Endothelial cell of umbilical vein (primary cell): Measurements from ENCODE around the gene CELF2. TPM values are rescaled to one million over a fixed set of nuclear protein-coding genes. Genes with fewer than 3 reads are reported as not detected.

ENCODE experiments used
- BruUV-seq: library from RNA; stranded (reverse); fragments of 400-500 nt; replicated peaks from 2 replicates; lab custom pipeline; 2021; lab: Mats Ljungman, UMichigan
- CTCF ChIA-PET: fragments of 300-600, 350-600 bp; sonication (Branson Sonifier 250); formaldehyde crosslinking; loops from one replicate; lab custom pipeline; 2021; ENCODE audit warnings: antibody characterized with exemption, inconsistent platforms; lab: Charles Lee
- POLR2A ChIA-PET: fragments of 300-600, 350-600 bp; sonication (Branson Sonifier 250); formaldehyde crosslinking; loops from one replicate; lab custom pipeline; 2021; ENCODE audit warnings: antibody characterized with exemption, inconsistent platforms; lab: Charles Lee
- DNase-seq: peaks from one replicate; pipeline ENCODE4 v3.0.0-alpha.2; 2011; ENCODE audit warnings: low read depth, low spot score
- FAIRE-seq: peaks from 2 replicates; lab custom pipeline; 2011; peaks lifted over from hg19 to GRCh38; lab: Jason Lieb, UNC
- H2AFZ ChIP-seq: 2 replicates; pipeline ENCODE4 v1.6.0; 2012; ENCODE audit warnings: low read depth, low read length, control low read depth, inconsistent platforms
- H3K27ac ChIP-seq: 2 replicates; pipeline ENCODE4 v1.5.1; 2011; ENCODE audit warnings: low read depth, mild to moderate bottlenecking, control low read depth, low read length, moderate library complexity; ENCODE audit not compliant: insufficient read depth
- H3K27me3 ChIP-seq, 2 experiments: 2 replicates each; pipeline versions ENCODE4 v1.6.0 to v1.6.1; 2011; ENCODE audit warnings: low read length in 2 of 2, mixed read lengths in 1 of 2; ENCODE audit not compliant: control insufficient read depth in 2 of 2, insufficient read depth in 2 of 2
- H3K36me3 ChIP-seq, 2 experiments: 2 replicates in 1 of 2; 3 replicates in 1 of 2; pipeline ENCODE4 v1.5.1; 2011; ENCODE audit warnings: low read length in 2 of 2, mild to moderate bottlenecking in 1 of 2, moderate library complexity in 1 of 2; ENCODE audit not compliant: control insufficient read depth in 2 of 2, insufficient read depth in 2 of 2; ENCODE audit errors: extremely low read depth in 1 of 2
- H3K4me1 ChIP-seq: 3 replicates; pipeline ENCODE4 v1.5.1; 2011; ENCODE audit warnings: mild to moderate bottlenecking, low read length; ENCODE audit not compliant: control insufficient read depth, insufficient read depth; ENCODE audit errors: extremely low read depth
- H3K4me2 ChIP-seq: 2 replicates; pipeline ENCODE4 v1.6.1; 2011; ENCODE audit warnings: low read length, control low read depth, mixed read lengths; ENCODE audit not compliant: insufficient read depth
- H3K4me3 ChIP-seq, 3 experiments: fragments of 200-600 bp in 1 of 3; sonication (generic), shearing (Covaris generic) in 1 of 3; replicated peaks in 1 of 3; 2 replicates each; pipeline ENCODE4 v1.5.1; 2011 to 2016; ENCODE audit warnings: control low read depth in 3 of 3, low read length in 3 of 3, mild to moderate bottlenecking in 2 of 3, inconsistent platforms in 1 of 3, low read depth in 1 of 3, moderate library complexity in 1 of 3; ENCODE audit not compliant: insufficient read depth in 1 of 3
- H3K79me2 ChIP-seq: 2 replicates; pipeline ENCODE4 v1.6.0; 2012; ENCODE audit warnings: low read length, inconsistent platforms; ENCODE audit not compliant: control insufficient read depth, insufficient read depth
- H3K9ac ChIP-seq: replicated peaks from 2 replicates; pipeline ENCODE3; 2011; ENCODE audit warnings: low read length, control low read depth; ENCODE audit not compliant: insufficient read depth; ENCODE audit errors: extremely low read depth
- H3K9me1 ChIP-seq: replicated peaks from 3 replicates; pipeline ENCODE4 v1.6.0; 2011; ENCODE audit warnings: mild to moderate bottlenecking, low read length; ENCODE audit not compliant: control insufficient read depth, insufficient read depth; ENCODE audit errors: extremely low read depth
- H3K9me3 ChIP-seq: replicated peaks from 2 replicates; pipeline ENCODE4 v1.5.1; 2012; ENCODE audit warnings: low read length, inconsistent platforms; ENCODE audit not compliant: control insufficient read depth, insufficient read depth
- H4K20me1 ChIP-seq: replicated peaks from 2 replicates; pipeline ENCODE3; 2011; ENCODE audit warnings: mild to moderate bottlenecking, low read length; ENCODE audit not compliant: control insufficient read depth, insufficient read depth; ENCODE audit errors: extremely low read depth
- CTCF ChIP-seq, 2 donors: IDR thresholded peaks; 1 replicate in 1 of 2; 2 replicates in 1 of 2; pipeline ENCODE4 v1.5.1; 2011; ENCODE audit warnings: low read length in 2 of 2, mild to moderate bottlenecking in 2 of 2, moderate library complexity in 2 of 2, control low read depth in 1 of 2, inconsistent platforms in 1 of 2, low read depth in 1 of 2; ENCODE audit not compliant: insufficient read depth in 1 of 2; ENCODE audit errors: extremely low read depth in 1 of 2
- EZH2 ChIP-seq: IDR thresholded peaks from 2 replicates; pipeline ENCODE4 v1.6.1; 2012; ENCODE audit warnings: borderline replicate concordance, low read depth, mild to moderate bottlenecking, moderate library complexity, low read length, inconsistent platforms; ENCODE audit not compliant: severe bottlenecking
- FOS ChIP-seq: IDR thresholded peaks from 2 replicates; pipeline ENCODE4 v1.6.1; 2011; ENCODE audit warnings: mild to moderate bottlenecking, low read length, moderate library complexity, borderline replicate concordance; ENCODE audit not compliant: insufficient read depth
- GATA2 ChIP-seq: IDR thresholded peaks from 2 replicates; pipeline ENCODE4 v1.7.0; 2011; ENCODE audit warnings: low read depth, mild to moderate bottlenecking, moderate library complexity, mixed read lengths, low read length; ENCODE audit not compliant: insufficient read length, insufficient read depth
- JUN ChIP-seq: IDR thresholded peaks from 2 replicates; pipeline ENCODE4 v1.6.1; 2011; ENCODE audit warnings: borderline replicate concordance, low read depth; ENCODE audit not compliant: insufficient read length, insufficient read depth
- MAX ChIP-seq: IDR thresholded peaks from 2 replicates; pipeline ENCODE4 v1.6.1; 2011; ENCODE audit not compliant: insufficient read depth, insufficient read length
- MYC ChIP-seq: IDR thresholded peaks from one replicate; pipeline ENCODE4 v1.6.1; 2011; ENCODE audit warnings: mild to moderate bottlenecking, low read depth, low read length
- POLR2A ChIP-seq: IDR thresholded peaks from 2 replicates; pipeline ENCODE4 v1.6.1; 2012; ENCODE audit warnings: low read depth, mild to moderate bottlenecking, control low read depth, low read length
- POLR2AphosphoS5 ChIP-seq: IDR thresholded peaks from 2 replicates; pipeline ENCODE4 v1.6.1; 2012; ENCODE audit warnings: low read depth, mild to moderate bottlenecking, control low read depth, low read length, moderate library complexity; ENCODE audit not compliant: insufficient read depth
- dilution Hi-C: fragments of 300-500 bp; cut with MboI; formaldehyde crosslinking; loops from one replicate; pipeline ENCODE4 v1.15.0; 2019; ENCODE audit warnings: low sequenced_read_pairs; ENCODE audit not compliant: extremely low pct_ligation_motif_present
- intact Hi-C: fragments of 100-400 bp; cut with micrococcal nuclease; formaldehyde crosslinking; loops from one replicate; pipeline ENCODE4 v1.10.0; 2022
- polyA plus RNA-seq, 4 experiments: library from polyadenylated mRNA; depleted of rRNA in 3 of 4; stranded (reverse) in 3 of 4; unstranded in 1 of 4; fragments of >200 nt; gene quantifications; 2 replicates each; pipeline versions ENCODE4 v1.2.1 to v1.2.3, GENCODE V29; 2011 to 2012; ENCODE audit warnings: missing spikeins in 1 of 4
- total RNA-seq: library from RNA; stranded (reverse); gene quantifications from 2 replicates; pipeline ENCODE4 v1.2.3, GENCODE V29; 2021

CELF2 gene
- total and polyA plus RNA-seq, 2 donors (not counting 3 experiments of a cell fraction or from before 2014, with no cell fraction given), result 21.6 to 42.6 TPM

GRCh38 chr10:11014671-11015445 lies 2.8 kb upstream of the CELF2 start:
- BruUV-seq, result no TSS peak
- Histone ChIP-seq H3K27ac (no peak overlapping the region), H3K4me2 (no peak overlapping the region), H4K20me1 (no peaks in the 10 kb centered on the region), H3K36me3 (no peaks in the 10 kb centered on the region), H3K9ac (no peak overlapping the region), H3K9me1 (no peaks in the 10 kb centered on the region), H3K27me3 (no peaks in the 10 kb centered on the region), H3K9me3 (no peaks in the 10 kb centered on the region), H3K4me3 (no peak overlapping the region), H3K79me2 (no peaks in the 10 kb centered on the region), H2AFZ (no peak overlapping the region), H3K4me1 (peaks cover 9% of the 10 kb centered on the region)
- dilution Hi-C loops, result no loop called here
- no peak for TF ChIP-seq JUN
- no peak for TF ChIP-seq POLR2AphosphoS5
- no peak for TF ChIP-seq MYC
- TF ChIP-seq POLR2A, result no peak
- no peak for TF ChIP-seq CTCF (IDR thresholded peaks at IDR 0.05; ENCODE audit: extremely low read depth in 1 of 2, insufficient read depth in 1 of 2, low read depth in 1 of 2, low read length in 2 of 2)
- no peak for TF ChIP-seq FOS
- no peak for TF ChIP-seq GATA2
- no peak for TF ChIP-seq MAX
- TF ChIP-seq EZH2, result no peak
- ChIA-PET CTCF (interaction anchor here (1.4 to 4.3 kb wide), 4 partner anchors 12 to 255 kb away, joined by 3 to 20 read pairs (median 6); no protein-coding TSS in a partner anchor), POLR2A (no interaction called here)
- intact Hi-C loops, result loop anchor here (5.0 kb wide), 2 partner anchors 223 to 403 kb away; no protein-coding TSS in a partner anchor
- DNase-seq (peak; percentile 23), FAIRE-seq (no peak)
